ENCODE data around the gene EVI5L. TPM values are rescaled to one million over a fixed set of nuclear protein-coding genes. Genes with fewer than 3 reads are reported as not detected.

The EVI5L gene
- total and polyA plus RNA-seq, 2 donors (not counting 3 experiments of a cell fraction or from before 2014, with no cell fraction given), result 11.9 to 13.5 TPM

- no peaks in the 10 kb centered on the region for H3K36me3 ChIP-seq (ENCODE audit: control insufficient read depth in 2 of 2, extremely low read depth in 1 of 2, insufficient read depth in 2 of 2, low read length in 2 of 2)
- H3K9ac ChIP-seq (replicated peaks; ENCODE audit: extremely low read depth, insufficient read depth, low read length), result no peak overlapping the region
- FAIRE-seq (no peak), DNase-seq (ENCODE audit: low read depth, low spot score) (no peak)
- intact Hi-C loops (cut with micrococcal nuclease), result no loop called here
- H2AFZ ChIP-seq (ENCODE audit: low read depth, low read length), result no peak overlapping the region
- H3K9me3 ChIP-seq (replicated peaks; ENCODE audit: control insufficient read depth, insufficient read depth, low read length), result no peaks in the 10 kb centered on the region
- no peak for TF ChIP-seq GATA2 (IDR thresholded peaks at IDR 0.05; ENCODE audit: insufficient read depth, insufficient read length, low read depth, low read length)
- no peak for TF ChIP-seq POLR2A (IDR thresholded peaks at IDR 0.05; ENCODE audit: low read depth, low read length)
- TF ChIP-seq FOS (IDR thresholded peaks at IDR 0.05; ENCODE audit: borderline replicate concordance, insufficient read depth, low read length), result no peak
- TF ChIP-seq JUN (IDR thresholded peaks at IDR 0.05; ENCODE audit: borderline replicate concordance, insufficient read depth, insufficient read length, low read depth), result no peak
- no peak for TF ChIP-seq MAX (IDR thresholded peaks at IDR 0.05; ENCODE audit: insufficient read depth, insufficient read length)
- no peak for TF ChIP-seq CTCF (IDR thresholded peaks at IDR 0.05; ENCODE audit: extremely low read depth in 1 of 2, insufficient read depth in 1 of 2, low read depth in 1 of 2, low read length in 2 of 2)
- no peak for TF ChIP-seq EZH2 (IDR thresholded peaks at IDR 0.05; ENCODE audit: borderline replicate concordance, low read depth, low read length, severe bottlenecking)
- no peak for TF ChIP-seq MYC (IDR thresholded peaks at IDR 0.05; ENCODE audit: low read depth, low read length)
- H3K9me1 ChIP-seq (replicated peaks; ENCODE audit: control insufficient read depth, extremely low read depth, insufficient read depth, low read length), result no peaks in the 10 kb centered on the region
- peaks cover 12 to 18% of the 10 kb centered on the region in 2 experiments for H3K27me3 ChIP-seq (ENCODE audit: control insufficient read depth in 2 of 2, insufficient read depth in 2 of 2, low read length in 2 of 2)
- H3K4me2 ChIP-seq (ENCODE audit: insufficient read depth, low read length), result no peak overlapping the region
- no peaks in the 10 kb centered on the region for H3K79me2 ChIP-seq (ENCODE audit: control insufficient read depth, insufficient read depth, low read length)
- CTCF ChIA-PET, result interaction anchor here (0.5 kb wide), 1 partner anchor 155 kb away, joined by 4 read pairs; no protein-coding TSS in a partner anchor
- peaks cover 7% of the 10 kb centered on the region for H3K4me1 ChIP-seq (ENCODE audit: control insufficient read depth, extremely low read depth, insufficient read depth, low read length)
- no peaks in the 10 kb centered on the region for H4K20me1 ChIP-seq (replicated peaks; ENCODE audit: control insufficient read depth, extremely low read depth, insufficient read depth, low read length)
- dilution Hi-C loops (cut with MboI; ENCODE audit: extremely low pct_ligation_motif_present, low sequenced_read_pairs), result no loop called here
- BruUV-seq (replicated peaks), result no TSS peak
- POLR2A ChIA-PET, result no interaction called here
- H3K27ac ChIP-seq (ENCODE audit: insufficient read depth, low read depth, low read length), result no peak overlapping the region
- no peak overlapping the region for H3K4me3 ChIP-seq (replicated peaks in 1 of 3; ENCODE audit: insufficient read depth in 1 of 3, low read depth in 1 of 3, low read length in 3 of 3)
Measured at GRCh38 chr19:7867092-7867844, 37.2 kb downstream of the EVI5L start.

Measured in endothelial cell of umbilical vein (primary cell).